Measurements from ENCODE around the gene TRPM3.

The TRPM3 gene

GRCh38 chr9:70542311-70542931 is 579.0 kb downstream of the TRPM3 start:
- TF ChIP-seq CTCF (IDR thresholded peaks at IDR 0.05): no peak

GRCh38 chr9:70540016-70540415 is 581.4 kb downstream of the TRPM3 start:
- no peak for TF ChIP-seq CTCF (IDR thresholded peaks at IDR 0.05)

- no peak for TF ChIP-seq CTCF (IDR thresholded peaks at IDR 0.05)
Measured at GRCh38 chr9:70539526-70539925, 581.9 kb downstream of the TRPM3 start.

- TF ChIP-seq CTCF (IDR thresholded peaks at IDR 0.05): no peak
Measured at GRCh38 chr9:70539001-70539400, 582.4 kb downstream of the TRPM3 start.

- no peak for TF ChIP-seq CTCF (IDR thresholded peaks at IDR 0.05)
Measured at GRCh38 chr9:70537084-70537483, 584.3 kb downstream of the TRPM3 start.

- TF ChIP-seq CTCF (IDR thresholded peaks at IDR 0.05): no peak
Measured at GRCh38 chr9:70535546-70536323, 585.7 kb downstream of the TRPM3 start.

GRCh38 chr9:70534471-70534870 is 587.0 kb downstream of the TRPM3 start:
- TF ChIP-seq CTCF (IDR thresholded peaks at IDR 0.05): no peak

Measured in LNCAP (cell line).